ENCODE data around the gene CRYL1. TPM values are rescaled to one million over a fixed set of nuclear protein-coding genes. Genes with fewer than 3 reads are reported as not detected.

The CRYL1 gene
- polyA plus RNA-seq, 1 of the 3 experiments (the other 2 are of a cell fraction), result 34.8 TPM

- Histone ChIP-seq H3K9me2 (no peaks in the 10 kb centered on the region), H3K79me2 (ENCODE audit: insufficient read depth) (no peaks in the 10 kb centered on the region), H3F3A (replicated peaks; ENCODE audit: insufficient read depth) (peaks cover 8% of the 10 kb centered on the region), H3K27me3 (ENCODE audit: insufficient read depth) (no peaks in the 10 kb centered on the region), H3K4me1 (ENCODE audit: control insufficient read depth in 1 of 2, insufficient read depth in 2 of 2, low read depth in 1 of 2, low read length in 1 of 2) (no peaks in the 10 kb centered on the region; a peak in 1 of 4 replicates), H3K27ac (ENCODE audit: low read depth in 2 of 2, low read length in 1 of 2) (no peak overlapping the region), H3K9me3 (0 out of 2 replicates have a peak, but pooled peaks cover 7% of the 10 kb centered on the region), H3K4me2 (no peak overlapping the region), H3K9ac (no peak overlapping the region), H2AFZ (ENCODE audit: low read depth) (no peak overlapping the region), H3K4me3 (ENCODE audit: low read depth in 2 of 2, low read length in 1 of 2) (no peak overlapping the region), H4K20me1 (ENCODE audit: insufficient read depth) (no peaks in the 10 kb centered on the region), H3K36me3 (replicated peaks in 1 of 2; ENCODE audit: control insufficient read depth in 1 of 2, insufficient read depth in 2 of 2, low read length in 1 of 2) (no peaks in the 10 kb centered on the region)
- ChIA-PET POLR2A (no interaction called here), CTCF (interaction anchor here (0.5 to 1.1 kb wide), 2 partner anchors 150 to 290 kb away, joined by 3 to 4 read pairs; no protein-coding TSS in a partner anchor)
- DNase-seq, result no peak
- TF ChIP-seq FOSL2 (IDR thresholded peaks at IDR 0.05; ENCODE audit: borderline replicate concordance, low read depth) (no peak), EZH2phosphoT487 (IDR thresholded peaks at IDR 0.05; ENCODE audit: borderline replicate concordance, low read depth) (no peak), SMC3 (IDR thresholded peaks at IDR 0.05; ENCODE audit: low read depth, low read length) (no peak), IRF3 (IDR thresholded peaks at IDR 0.05; ENCODE audit: low read depth, low read length) (no peak), EP300 (IDR thresholded peaks at IDR 0.05; ENCODE audit: borderline replicate concordance in 1 of 2, low read depth in 1 of 2, low read length in 1 of 2) (no peak), RXRA (IDR thresholded peaks at IDR 0.05; ENCODE audit: borderline replicate concordance, low read depth) (no peak), TEAD4 (IDR thresholded peaks at IDR 0.05; ENCODE audit: borderline replicate concordance, insufficient read depth) (no peak), ELF1 (IDR thresholded peaks at IDR 0.05) (no peak), GABPA (IDR thresholded peaks at IDR 0.05; ENCODE audit: low read depth) (no peak)
- TF ChIP-seq, protein P1, sequence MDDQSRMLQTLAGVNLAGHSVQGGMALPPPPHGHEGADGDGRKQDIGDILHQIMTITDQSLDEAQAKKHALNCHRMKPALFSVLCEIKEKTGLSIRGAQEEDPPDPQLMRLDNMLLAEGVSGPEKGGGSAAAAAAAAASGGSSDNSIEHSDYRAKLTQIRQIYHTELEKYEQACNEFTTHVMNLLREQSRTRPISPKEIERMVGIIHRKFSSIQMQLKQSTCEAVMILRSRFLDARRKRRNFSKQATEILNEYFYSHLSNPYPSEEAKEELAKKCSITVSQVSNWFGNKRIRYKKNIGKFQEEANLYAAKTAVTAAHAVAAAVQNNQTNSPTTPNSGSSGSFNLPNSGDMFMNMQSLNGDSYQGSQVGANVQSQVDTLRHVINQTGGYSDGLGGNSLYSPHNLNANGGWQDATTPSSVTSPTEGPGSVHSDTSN (IDR thresholded peaks at IDR 0.05), result no peak
- WGBS (ENCODE audit: low lambda C conversion rate), result 50% methylated on average over 5 of the region's 5 CpGs
Observed at GRCh38 chr13:20561741-20562140, 36.1 kb upstream of the CRYL1 start.

DNA sequence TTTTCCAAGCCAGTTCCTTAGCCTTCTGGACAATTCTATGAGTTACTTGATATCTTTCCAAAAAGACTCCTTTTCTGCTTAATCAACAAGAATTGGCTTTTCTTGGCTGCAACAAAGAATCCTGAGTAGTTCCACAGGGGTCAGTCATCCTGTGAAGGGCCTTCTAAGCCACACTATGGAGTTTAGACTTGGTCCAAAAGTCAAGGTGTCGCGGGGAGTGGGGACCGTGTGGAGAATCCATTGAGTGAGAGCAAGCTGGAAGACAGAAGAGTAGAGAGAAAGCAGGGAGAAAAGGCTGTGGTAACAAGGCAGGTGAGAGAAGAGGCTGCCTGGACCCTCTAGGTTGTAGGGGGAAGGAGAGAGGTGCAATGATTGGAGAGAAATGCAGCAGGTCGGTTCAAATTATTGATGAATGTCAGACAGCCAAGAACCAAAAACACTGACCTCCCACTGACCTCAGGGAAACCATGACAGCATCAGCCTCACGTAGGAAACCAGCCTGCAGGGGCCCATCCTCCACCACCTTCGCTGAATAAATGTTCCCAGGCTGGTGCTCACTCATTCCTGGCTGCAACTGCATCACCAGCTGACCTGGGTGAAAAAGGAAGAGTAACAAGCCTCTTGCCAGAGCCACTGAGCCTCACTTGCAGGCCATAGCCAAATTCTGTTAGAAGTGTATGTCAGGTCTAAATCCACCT is 34.2 kb upstream of the CRYL1 start:
- Histone ChIP-seq H3K4me1 (ENCODE audit: control insufficient read depth in 1 of 2, insufficient read depth in 2 of 2, low read depth in 1 of 2, low read length in 1 of 2) (no peaks in the 10 kb centered on the region; a peak in 1 of 4 replicates), H3K4me3 (ENCODE audit: low read depth in 2 of 2, low read length in 1 of 2) (no peak overlapping the region), H3K9me3 (no peaks in the 10 kb centered on the region), H3F3A (replicated peaks; ENCODE audit: insufficient read depth) (no peaks in the 10 kb centered on the region), H3K27me3 (ENCODE audit: insufficient read depth) (no peaks in the 10 kb centered on the region), H3K79me2 (ENCODE audit: insufficient read depth) (no peaks in the 10 kb centered on the region), H3K9ac (no peak overlapping the region), H3K36me3 (replicated peaks in 1 of 2; ENCODE audit: control insufficient read depth in 1 of 2, insufficient read depth in 2 of 2, low read length in 1 of 2) (no peaks in the 10 kb centered on the region), H4K20me1 (ENCODE audit: insufficient read depth) (no peaks in the 10 kb centered on the region), H3K9me2 (no peaks in the 10 kb centered on the region), H3K4me2 (no peak overlapping the region), H3K27ac (ENCODE audit: low read depth in 2 of 2, low read length in 1 of 2) (no peak overlapping the region), H2AFZ (ENCODE audit: low read depth) (no peak overlapping the region)
- WGBS (ENCODE audit: low lambda C conversion rate), result 67% methylated on average over 6 of the region's 6 CpGs
- no peak for DNase-seq
- ChIA-PET CTCF (interaction anchor here (1.0 kb wide), 1 partner anchor 269 kb away, joined by 3 read pairs; no protein-coding TSS in a partner anchor), POLR2A (no interaction called here)
- TF ChIP-seq RAD21 (IDR thresholded peaks at IDR 0.05; ENCODE audit: low read length) (no peak), USF1 (IDR thresholded peaks at IDR 0.05; ENCODE audit: borderline replicate concordance, low read depth) (no peak), NRF1 (IDR thresholded peaks at IDR 0.05; ENCODE audit: low read depth, low read length) (no peak)

All from SK-N-SH (cell line).